ENCODE measurements around the gene ABHD12. TPM values are rescaled to one million over a fixed set of nuclear protein-coding genes. Genes with fewer than 3 reads are reported as not detected.
"Not testable (repeated sequence)": the region's sequence is repeated elsewhere in the genome, so short reads cannot be mapped to it uniquely, and the experiment has no call there.

The ABHD12 gene
- total and polyA plus RNA-seq, 5 donors = 22.6 to 28.3 (median 25.3) TPM

DNA sequence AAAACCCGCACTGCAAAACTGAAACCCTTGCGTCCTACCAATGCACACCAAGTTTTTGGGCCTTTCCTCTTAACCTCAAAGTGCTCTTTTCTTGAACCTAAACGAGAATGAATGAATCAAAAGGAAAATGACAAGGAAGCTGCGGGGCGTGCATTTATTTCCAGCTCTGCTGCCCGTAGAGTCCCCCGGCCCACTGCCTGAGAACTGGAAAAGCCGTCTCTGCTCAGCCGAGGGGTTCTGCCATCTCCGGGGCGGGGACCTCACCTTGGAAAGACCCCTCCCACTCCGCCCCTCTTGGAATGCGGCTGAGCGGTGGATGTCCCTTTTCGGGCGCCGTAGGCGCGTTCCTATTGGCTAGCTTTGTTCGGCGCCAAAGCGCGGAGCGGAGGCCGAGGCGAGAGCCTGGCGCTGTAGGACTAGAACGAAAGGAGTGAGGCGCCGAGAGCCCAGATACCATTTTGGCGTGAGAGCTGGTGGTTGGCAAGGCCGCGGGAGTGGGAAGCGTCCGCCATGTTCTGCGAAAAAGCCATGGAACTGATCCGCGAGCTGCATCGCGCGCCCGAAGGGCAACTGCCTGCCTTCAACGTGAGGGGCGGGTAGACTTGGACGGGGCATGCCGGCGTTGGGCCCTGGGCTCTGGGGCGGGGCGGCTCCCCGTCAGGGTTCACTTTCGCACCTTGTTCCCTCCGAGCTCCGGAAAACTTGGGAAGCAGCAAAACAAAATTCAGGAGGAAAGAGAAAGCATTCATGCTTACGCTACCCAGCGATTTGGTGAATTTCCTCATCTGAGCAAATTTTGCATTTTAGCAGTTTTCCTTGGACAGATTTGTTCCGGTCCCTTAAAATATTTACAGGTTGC lies 16.9 kb upstream of the ABHD12 start, which contains the start of gene GINS1:
Gene GINS1, plus strand, starts transcription at position 363 of the 859 bp plus-strand sequence. Its CDS starts 148 bp downstream, at position 511.
- 1% methylated on average over 56 of the region's 56 CpGs for WGBS
- no peak within 1 kb of the TSS for H3K27ac ChIP-seq (ENCODE audit: low read length)
- no peaks in the 10 kb centered on the region for H3K27me3 ChIP-seq (ENCODE audit: control insufficient read depth, insufficient read depth)
- ATAC-seq = peak; percentile 97
- H3K4me3 ChIP-seq (ENCODE audit: low read length) = peak within 1 kb of the TSS; percentile 91
- DNase-seq = peak; percentile 85 to 92 (median 92)
- intact Hi-C loops (cut with DNase I) = loop anchor here in 3 of 4 donors (5.0 to 10.0 kb wide), 3 partner anchors 223 to 415 kb away; partner anchors contain the start of gene APMAP (in 2 of the 3)
- H3K9me3 ChIP-seq (ENCODE audit: control insufficient read depth, low read length) = no peaks in the 10 kb centered on the region
- no peaks in the 10 kb centered on the region for H3K4me1 ChIP-seq (ENCODE audit: control insufficient read depth, insufficient read depth, low read length)

DNA sequence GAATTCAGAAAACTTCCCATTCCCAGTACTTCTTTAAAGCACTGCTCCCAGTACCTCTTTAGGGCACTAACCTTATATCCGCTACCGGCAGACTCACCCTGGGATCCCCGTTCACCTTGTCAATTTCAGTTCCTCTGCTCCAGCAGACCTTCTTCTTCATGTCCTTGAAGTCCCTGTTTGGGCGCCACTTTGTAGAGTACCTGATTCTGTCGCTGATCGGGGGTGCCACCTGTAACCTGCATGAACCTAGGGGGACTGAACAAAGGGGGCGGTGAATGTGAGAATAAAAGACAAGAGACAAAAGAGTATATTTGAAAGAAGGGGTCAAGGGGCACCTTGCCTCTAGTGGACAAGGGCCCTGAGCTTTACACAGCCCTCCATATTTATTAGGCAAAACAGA lies 11.9 kb upstream of the ABHD12 start:
- DNase-seq (no peak), ATAC-seq (no peak)
- H3K27ac ChIP-seq (ENCODE audit: low read length) = no peak overlapping the region
- no peak overlapping the region for H3K4me3 ChIP-seq (ENCODE audit: low read length)
- intact Hi-C loops (cut with DNase I) = loop anchor here in 3 of 4 donors (5.0 to 10.0 kb wide), 3 partner anchors 218 to 408 kb away; partner anchors contain the start of gene APMAP (in 1 of the 3)
- H3K4me1 ChIP-seq (ENCODE audit: control insufficient read depth, insufficient read depth, low read length) = no peaks in the 10 kb centered on the region
- no peaks in the 10 kb centered on the region for H3K27me3 ChIP-seq (ENCODE audit: control insufficient read depth, insufficient read depth)
- WGBS = 97% methylated on average over 7 of the region's 7 CpGs
- no peaks in the 10 kb centered on the region for H3K9me3 ChIP-seq (ENCODE audit: control insufficient read depth, low read length)

DNA sequence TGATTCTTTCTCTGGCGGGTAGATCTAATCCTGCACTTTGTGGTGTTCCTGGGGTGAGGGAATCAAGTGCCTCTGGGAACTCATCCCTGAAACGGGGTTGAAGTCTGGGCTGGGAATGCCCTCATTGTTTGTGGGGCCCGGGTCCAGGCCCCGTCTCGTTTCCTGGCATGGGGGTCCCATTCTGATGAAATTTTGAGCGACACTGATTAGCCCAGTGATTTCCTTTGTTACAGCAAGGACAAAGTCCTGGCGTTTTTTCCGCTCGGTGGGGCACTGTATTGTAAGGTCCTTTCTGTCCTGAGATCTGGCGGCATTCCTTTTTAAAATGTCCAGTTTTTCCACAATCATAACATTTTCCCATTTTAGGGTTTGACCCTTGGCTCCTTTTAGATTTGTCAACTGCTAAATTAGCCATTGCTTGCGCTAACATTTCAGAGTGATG lies 9.7 kb upstream of the ABHD12 start:
- WGBS = 77% methylated on average over 11 of the region's 11 CpGs
- ATAC-seq; DNase-seq; H3K27me3 ChIP-seq (ENCODE audit: control insufficient read depth, insufficient read depth); H3K4me1 ChIP-seq (ENCODE audit: control insufficient read depth, insufficient read depth, low read length); H3K4me3 ChIP-seq (ENCODE audit: low read length); H3K9me3 ChIP-seq (ENCODE audit: control insufficient read depth, low read length); H3K27ac ChIP-seq (ENCODE audit: low read length): not testable (repeated sequence)
- intact Hi-C loops (cut with DNase I) = loop anchor here in 3 of 4 donors (5.0 to 10.0 kb wide), 3 partner anchors 216 to 406 kb away; partner anchors contain the start of gene APMAP (in 1 of the 3)

GRCh38 chr20:25399037-25399430 lies 8.4 kb upstream of the ABHD12 start:
- Histone ChIP-seq H3K9me3 (ENCODE audit: control insufficient read depth, low read length) (no peaks in the 10 kb centered on the region), H3K27ac (ENCODE audit: low read length) (no peak overlapping the region), H3K27me3 (ENCODE audit: control insufficient read depth, insufficient read depth) (no peaks in the 10 kb centered on the region), H3K4me3 (ENCODE audit: low read length) (no peak overlapping the region), H3K4me1 (ENCODE audit: control insufficient read depth, insufficient read depth, low read length) (no peaks in the 10 kb centered on the region)
- DNase-seq (no peak), ATAC-seq (peak; percentile 81 to 82)
- intact Hi-C loops (cut with DNase I) = loop anchor here in 2 of 4 donors (5.0 to 10.0 kb wide), 2 partner anchors 102 to 104 kb away; no protein-coding TSS in a partner anchor
- 15% methylated on average over 5 of the region's 5 CpGs for WGBS

DNA sequence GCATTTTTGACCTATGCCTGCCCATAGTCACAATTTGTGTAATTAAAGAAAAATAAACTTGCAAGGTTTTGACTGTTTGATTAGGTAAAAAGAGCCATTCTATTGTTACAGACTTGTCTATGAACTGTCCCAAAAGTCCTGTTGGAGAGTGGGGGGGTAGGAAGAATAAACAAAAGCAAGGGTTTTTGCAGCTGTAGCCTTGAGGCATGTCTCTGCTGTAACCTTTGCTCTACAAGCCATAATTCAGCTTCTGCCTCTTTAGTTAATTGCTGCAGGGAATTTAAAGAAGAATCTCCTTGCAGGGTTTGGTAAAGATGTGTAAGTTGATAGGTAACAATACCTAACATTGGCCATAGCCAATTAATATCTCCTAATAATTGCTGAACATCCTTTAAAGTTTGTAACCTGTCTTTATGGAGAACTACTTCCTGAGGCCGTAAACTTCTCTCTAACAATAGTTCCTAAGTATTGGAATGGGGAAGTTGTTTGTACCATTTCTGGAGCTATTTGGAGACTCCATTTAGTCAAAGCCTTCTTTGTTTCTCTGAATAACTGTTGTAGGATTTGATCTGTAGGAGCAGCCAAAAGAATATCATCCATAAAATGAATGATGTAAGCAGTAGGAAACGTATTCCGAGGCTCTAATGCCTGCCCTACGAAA lies 7.9 kb upstream of the ABHD12 start:
- Histone ChIP-seq H3K4me1 (ENCODE audit: control insufficient read depth, insufficient read depth, low read length) (no peaks in the 10 kb centered on the region), H3K27me3 (ENCODE audit: control insufficient read depth, insufficient read depth) (no peaks in the 10 kb centered on the region), H3K4me3 (ENCODE audit: low read length) (no peak overlapping the region), H3K9me3 (ENCODE audit: control insufficient read depth, low read length) (no peaks in the 10 kb centered on the region), H3K27ac (ENCODE audit: low read length) (no peak overlapping the region)
- 52% methylated on average over 4 of the region's 4 CpGs for WGBS
- intact Hi-C loops (cut with DNase I) = loop anchor here in 2 of 4 donors (5.0 to 10.0 kb wide), 2 partner anchors 101 to 104 kb away; no protein-coding TSS in a partner anchor
- ATAC-seq = no peak
- DNase-seq = no peak

DNA sequence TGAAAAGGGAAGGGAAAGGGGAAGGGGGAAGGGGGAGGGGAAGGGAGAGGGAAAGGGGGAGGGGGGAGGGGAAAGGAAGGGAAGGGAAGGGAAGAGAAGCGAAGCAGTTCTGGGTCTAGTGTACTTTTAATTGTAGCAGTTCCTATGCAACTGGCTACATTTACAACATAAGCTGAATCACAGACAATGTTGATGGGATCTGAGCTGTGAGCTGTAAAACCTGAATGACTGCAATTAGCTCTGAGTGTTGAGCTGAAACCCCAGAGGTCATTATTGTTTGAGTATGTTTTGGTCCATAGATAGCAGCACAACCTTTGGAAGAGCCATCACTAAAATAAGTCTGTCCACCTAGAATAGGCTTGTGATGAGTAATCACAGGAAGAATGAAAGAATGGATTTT lies 7.2 kb upstream of the ABHD12 start:
- 65% methylated on average over 1 of the region's 1 CpG for WGBS
- no peak for ATAC-seq

DNA sequence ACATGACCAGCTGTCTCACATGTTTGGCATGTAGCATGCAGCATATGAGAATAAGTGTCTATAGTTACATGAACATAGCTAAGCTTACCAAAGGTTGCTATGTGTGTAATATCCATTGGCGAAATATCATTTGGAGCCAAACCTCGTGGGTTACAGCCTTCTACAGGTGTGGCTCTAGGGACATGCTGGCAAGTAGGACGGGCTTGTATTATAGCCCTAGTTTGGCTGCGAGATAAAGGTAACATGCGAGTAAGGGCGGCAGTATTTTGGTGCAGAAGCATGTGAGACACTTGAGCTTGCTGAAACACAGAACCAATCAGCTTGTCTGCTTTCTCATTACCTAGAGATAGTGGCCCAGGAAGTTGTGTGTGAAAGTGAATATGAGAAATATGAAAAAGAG lies 6.5 kb upstream of the ABHD12 start:
- ATAC-seq (no peak), DNase-seq (no peak)
- Histone ChIP-seq H3K27me3 (ENCODE audit: control insufficient read depth, insufficient read depth) (no peaks in the 10 kb centered on the region), H3K9me3 (ENCODE audit: control insufficient read depth, low read length) (no peaks in the 10 kb centered on the region), H3K4me3 (ENCODE audit: low read length) (no peak overlapping the region), H3K4me1 (ENCODE audit: control insufficient read depth, insufficient read depth, low read length) (no peaks in the 10 kb centered on the region), H3K27ac (ENCODE audit: low read length) (no peak overlapping the region)
- WGBS = 80% methylated on average over 6 of the region's 6 CpGs
- intact Hi-C loops (cut with DNase I) = loop anchor here in 2 of 4 donors (5.0 to 10.0 kb wide), 2 partner anchors 100 to 102 kb away; no protein-coding TSS in a partner anchor

More for the DNA sequence above, 7.2 kb upstream of the ABHD12 start:
- intact Hi-C loops (cut with DNase I) = loop anchor here in 2 of 4 donors (5.0 to 10.0 kb wide), 2 partner anchors 101 to 103 kb away; no protein-coding TSS in a partner anchor
- H3K27ac ChIP-seq (ENCODE audit: low read length) = no peak overlapping the region
- H3K27me3 ChIP-seq (ENCODE audit: control insufficient read depth, insufficient read depth) = no peaks in the 10 kb centered on the region
- H3K9me3 ChIP-seq (ENCODE audit: control insufficient read depth, low read length) = no peaks in the 10 kb centered on the region
- no peaks in the 10 kb centered on the region for H3K4me1 ChIP-seq (ENCODE audit: control insufficient read depth, insufficient read depth, low read length)
- H3K4me3 ChIP-seq (ENCODE audit: low read length) = no peak overlapping the region
- no peak for DNase-seq

- DNase-seq (no peak), ATAC-seq (no peak)
- Histone ChIP-seq H3K9me3 (ENCODE audit: control insufficient read depth, low read length) (no peaks in the 10 kb centered on the region), H3K4me1 (ENCODE audit: control insufficient read depth, insufficient read depth, low read length) (no peaks in the 10 kb centered on the region), H3K27ac (ENCODE audit: low read length) (no peak overlapping the region), H3K27me3 (ENCODE audit: control insufficient read depth, insufficient read depth) (no peaks in the 10 kb centered on the region), H3K4me3 (ENCODE audit: low read length) (no peak overlapping the region)
- intact Hi-C loops (cut with DNase I) = loop anchor here in 2 of 4 donors (5.0 to 10.0 kb wide), 2 partner anchors 98 to 100 kb away; no protein-coding TSS in a partner anchor
- 93% methylated on average over 6 of the region's 6 CpGs for WGBS
Observed at GRCh38 chr20:25394996-25395395, 4.4 kb upstream of the ABHD12 start.

- WGBS = 47% methylated on average over 5 of the region's 5 CpGs
- ATAC-seq (no peak), DNase-seq (no peak)
- no peaks in the 10 kb centered on the region for H3K9me3 ChIP-seq (ENCODE audit: control insufficient read depth, low read length)
- H3K27me3 ChIP-seq (ENCODE audit: control insufficient read depth, insufficient read depth) = no peaks in the 10 kb centered on the region
- no peak overlapping the region for H3K27ac ChIP-seq (ENCODE audit: low read length)
- no peak overlapping the region for H3K4me3 ChIP-seq (ENCODE audit: low read length)
- intact Hi-C loops (cut with DNase I) = loop anchor here in 1 of 4 donors (10.0 kb wide), 1 partner anchor 99 kb away; no protein-coding TSS in a partner anchor
- no peaks in the 10 kb centered on the region for H3K4me1 ChIP-seq (ENCODE audit: control insufficient read depth, insufficient read depth, low read length)
Observed at GRCh38 chr20:25394276-25394675, 3.6 kb upstream of the ABHD12 start.

DNA sequence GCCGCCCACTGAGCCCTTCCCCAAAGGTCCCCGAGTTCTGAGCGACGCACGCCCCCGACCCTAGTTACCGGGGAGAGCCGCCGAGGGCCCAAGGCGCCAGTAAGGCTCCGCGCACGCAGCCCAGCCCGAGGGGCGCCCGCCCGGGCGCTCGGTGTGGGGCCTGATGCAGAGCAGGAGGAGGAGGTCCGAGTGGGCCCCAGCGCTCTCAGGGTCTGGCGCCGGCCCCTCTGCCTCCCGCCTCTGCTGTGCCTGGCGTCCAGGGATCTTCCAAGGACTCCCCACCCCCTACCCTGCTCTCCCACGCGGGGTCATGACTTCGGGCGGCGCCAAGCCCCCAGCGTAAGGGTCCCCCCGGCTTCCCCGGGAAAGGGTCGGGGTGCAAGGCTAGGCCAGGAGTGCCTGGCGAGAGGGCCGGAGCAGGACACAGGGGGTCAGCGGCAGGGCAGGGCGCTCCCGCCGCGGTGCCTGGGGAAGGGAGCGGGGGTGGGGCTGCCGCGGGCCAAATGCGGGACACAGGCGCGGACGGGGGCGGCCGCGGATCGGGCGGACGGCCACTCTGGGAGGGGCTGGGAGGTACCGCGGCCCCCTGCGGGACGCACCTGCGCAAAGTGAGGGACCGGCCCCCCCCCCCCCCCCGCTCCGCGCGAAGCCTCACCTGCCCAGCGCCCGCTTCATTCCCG lies 637 bp downstream of the ABHD12 start:
- Histone ChIP-seq H3K4me1 (ENCODE audit: control insufficient read depth, insufficient read depth, low read length) (no peaks in the 10 kb centered on the region), H3K9me3 (ENCODE audit: control insufficient read depth, low read length) (no peaks in the 10 kb centered on the region), H3K27me3 (ENCODE audit: control insufficient read depth, insufficient read depth) (no peaks in the 10 kb centered on the region), H3K27ac (ENCODE audit: low read length) (peak overlapping the region; percentile 80), H3K4me3 (ENCODE audit: low read length) (peak overlapping the region; percentile 75)
- under 1% methylated on average over 67 of the region's 67 CpGs for WGBS
- intact Hi-C loops (cut with DNase I) = loop anchor here in 2 of 4 donors (10.0 kb wide), 2 partner anchors 75 to 95 kb away; no protein-coding TSS in a partner anchor
- ATAC-seq (peak; percentile 21 to 37), DNase-seq (peak; percentile 45 to 78 (median 73))
